Measurements from ENCODE around the gene ELOVL4.

The ELOVL4 gene

DNA sequence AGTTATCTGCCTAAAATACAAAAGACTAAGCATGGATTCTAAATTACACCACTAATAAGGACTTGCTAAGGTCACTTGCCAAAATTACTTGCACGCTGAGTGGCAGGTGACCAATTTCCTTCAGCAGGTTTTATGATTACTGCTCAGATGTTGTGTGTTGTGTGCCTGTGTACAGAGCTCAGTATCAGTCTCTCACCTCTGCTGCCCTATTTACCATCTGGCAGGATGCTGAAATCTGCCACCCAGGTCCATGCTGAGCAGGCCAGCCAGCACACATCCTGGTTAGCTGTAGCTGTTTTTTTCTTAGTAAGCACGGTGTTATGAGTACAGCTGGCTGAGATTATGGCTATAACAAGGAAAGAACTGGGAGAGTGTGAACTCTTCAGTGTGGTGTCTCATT, 34.0 kb downstream of the ELOVL4 start:
- in situ Hi-C loops (cut with HindIII; ENCODE audit: low sequenced_read_pairs): no loop called here

DNA sequence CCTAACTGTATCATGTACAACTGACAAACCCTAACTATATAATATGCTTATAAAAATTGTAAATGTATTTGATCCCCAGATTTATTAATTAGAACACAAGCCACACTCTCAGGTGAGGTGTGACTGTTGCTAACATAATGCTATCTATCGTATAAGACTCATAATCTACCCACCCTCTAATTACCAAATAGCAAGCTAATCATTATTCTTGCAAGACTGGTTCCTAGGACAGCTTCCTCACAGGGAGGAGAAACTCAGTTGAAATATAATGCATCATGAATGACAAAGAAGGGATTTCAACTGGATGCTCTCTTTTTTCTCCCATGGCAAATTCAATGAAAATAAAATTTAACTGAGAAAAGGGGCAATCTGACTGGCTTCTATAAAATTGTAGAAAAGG, 35.4 kb downstream of the ELOVL4 start:
- in situ Hi-C loops (cut with HindIII; ENCODE audit: low sequenced_read_pairs): no loop called here

GRCh38 chr6:79909517-79909916, 37.8 kb downstream of the ELOVL4 start:
- in situ Hi-C loops (cut with HindIII; ENCODE audit: low sequenced_read_pairs): no loop called here

DNA sequence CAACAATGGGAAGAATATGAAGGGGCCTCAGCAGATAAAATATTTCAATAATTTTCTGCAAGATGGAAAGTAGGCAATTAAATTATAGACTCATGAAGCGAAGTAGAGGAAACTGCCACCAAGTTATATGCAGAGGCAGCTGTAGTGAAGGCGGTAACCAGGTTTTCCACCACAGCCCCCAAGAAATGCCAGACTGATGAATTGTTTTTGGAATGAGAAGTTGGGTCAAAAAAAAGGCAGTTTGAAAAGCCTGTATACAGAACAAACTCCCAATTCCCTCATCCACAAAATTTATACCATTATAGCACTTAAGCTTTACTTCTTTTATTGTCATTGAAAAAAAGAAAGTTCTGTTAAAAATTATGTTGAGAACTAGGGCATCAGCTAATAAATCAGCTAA, 45.3 kb downstream of the ELOVL4 start:
- in situ Hi-C loops (cut with HindIII; ENCODE audit: low sequenced_read_pairs): no loop called here

DNA sequence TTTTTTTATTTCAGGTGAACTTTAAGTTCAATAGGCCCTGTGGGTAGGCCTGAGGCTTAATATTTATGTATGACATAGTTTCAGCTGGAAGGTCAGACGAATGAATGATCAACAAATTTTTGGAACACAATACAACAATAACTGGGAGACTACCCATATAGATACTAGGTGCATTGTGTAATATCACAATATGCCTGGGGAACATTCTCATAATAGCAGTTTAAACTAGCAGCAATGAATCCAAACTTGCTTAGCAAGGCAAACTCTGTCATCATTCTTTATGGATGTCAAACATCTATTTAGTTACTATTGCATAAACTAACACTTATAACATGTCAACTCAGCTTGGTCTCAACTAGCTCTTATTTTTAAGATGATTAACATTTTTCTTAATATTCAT, 49.3 kb downstream of the ELOVL4 start:
- in situ Hi-C loops (cut with HindIII; ENCODE audit: low sequenced_read_pairs): no loop called here

GRCh38 chr6:79896075-79896449, 51.3 kb downstream of the ELOVL4 start:
- in situ Hi-C loops (cut with HindIII; ENCODE audit: low sequenced_read_pairs): no loop called here

DNA sequence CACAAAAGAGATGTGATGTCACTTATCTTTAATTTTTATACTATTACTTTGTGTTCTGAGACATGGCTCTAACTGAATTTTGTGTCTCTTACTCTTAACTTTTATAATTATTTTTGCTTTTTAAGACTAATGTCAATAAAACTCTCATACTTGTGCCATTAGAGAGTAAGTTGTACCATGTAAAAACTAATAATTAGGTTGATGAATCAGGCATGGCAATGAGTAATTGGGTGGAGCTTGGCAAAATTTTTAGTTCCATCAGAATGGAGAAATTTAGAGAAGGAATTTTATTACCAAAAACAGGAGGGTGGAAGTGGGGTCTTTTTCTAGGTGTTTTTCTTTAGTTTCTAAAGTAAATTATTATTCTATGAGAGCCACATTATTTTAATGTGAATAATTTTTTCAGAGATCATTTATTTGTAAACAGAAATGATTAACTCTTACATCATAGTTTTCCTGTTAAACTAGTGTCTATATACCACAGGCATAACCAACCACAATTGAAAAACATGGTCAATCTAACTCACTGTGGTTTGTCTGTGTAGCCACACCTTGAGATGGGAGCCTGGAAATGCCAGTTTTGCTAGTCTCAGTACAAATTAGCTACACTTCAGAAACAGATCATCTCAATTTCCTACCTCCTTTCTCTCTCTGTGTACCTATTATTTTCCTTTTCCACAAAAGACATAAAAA, 51.8 kb downstream of the ELOVL4 start:
- in situ Hi-C loops (cut with HindIII; ENCODE audit: low sequenced_read_pairs): no loop called here

DNA sequence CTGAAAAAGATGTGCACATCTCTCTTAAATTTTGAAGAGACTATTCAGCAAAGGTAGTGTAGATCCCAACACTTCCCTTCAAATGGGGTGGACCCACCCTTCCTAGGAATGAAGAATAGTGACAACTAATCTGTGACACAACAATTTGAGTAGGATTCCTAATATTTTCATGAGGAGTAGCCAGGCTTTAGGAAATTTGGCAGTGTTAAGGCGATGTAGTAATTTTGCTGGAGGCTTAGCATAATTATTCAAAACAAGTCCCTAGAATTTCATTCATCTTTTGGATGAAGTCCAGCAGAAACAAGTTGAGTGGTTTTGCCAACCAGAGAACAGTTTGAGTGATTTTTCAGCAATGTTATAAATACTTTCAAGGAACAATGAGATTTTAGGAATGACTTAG, 52.4 kb downstream of the ELOVL4 start:
- in situ Hi-C loops (cut with HindIII; ENCODE audit: low sequenced_read_pairs): no loop called here

DNA sequence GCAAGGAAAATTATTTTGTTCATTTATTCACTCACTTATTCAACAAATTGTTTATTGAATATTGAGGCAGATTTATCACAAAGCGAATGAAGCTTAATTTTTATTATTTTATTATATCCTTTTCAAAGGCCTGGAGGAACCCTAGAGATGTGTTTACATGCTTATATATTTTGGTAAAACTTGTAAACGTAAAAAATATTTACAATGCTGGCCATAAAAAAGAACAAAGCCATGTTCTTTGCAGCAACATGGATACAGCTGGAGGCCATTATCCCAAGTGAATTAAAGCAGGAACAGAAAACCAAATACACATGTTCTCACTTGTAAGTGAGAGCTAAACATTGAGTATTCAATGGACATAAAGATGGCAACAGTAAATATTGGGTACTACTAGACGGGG, 58.8 kb downstream of the ELOVL4 start:
- in situ Hi-C loops (cut with HindIII; ENCODE audit: low sequenced_read_pairs): no loop called here

DNA sequence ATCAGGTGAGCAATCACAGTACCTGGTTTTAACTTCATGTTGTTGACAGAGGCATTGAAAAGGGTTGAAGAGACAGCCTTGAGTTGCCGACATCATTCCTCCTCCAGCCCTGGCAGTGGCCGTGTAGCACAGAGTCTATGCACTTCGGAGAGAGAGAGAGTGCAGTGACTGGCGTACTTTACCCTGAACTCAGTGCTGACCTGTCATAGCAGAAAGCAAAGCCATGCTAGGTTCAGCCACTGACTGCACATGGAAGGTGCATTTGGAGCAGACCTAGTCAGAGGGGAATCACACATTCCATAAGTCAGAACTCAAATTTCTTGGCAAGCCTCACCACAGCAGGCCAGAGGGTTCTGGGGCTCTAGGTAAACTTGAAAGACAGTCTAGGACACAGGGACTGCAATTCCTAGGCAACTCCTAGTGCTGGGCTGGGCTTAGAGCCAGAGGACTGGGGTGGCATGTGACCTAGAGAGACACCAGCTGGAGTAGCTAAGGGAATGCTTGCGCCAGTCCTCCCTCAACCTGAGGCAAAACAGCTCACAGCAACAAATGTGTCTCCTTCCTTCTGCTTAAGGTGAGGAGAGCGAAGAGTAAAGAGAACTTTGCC, 69.1 kb downstream of the ELOVL4 start:
- in situ Hi-C loops (cut with HindIII; ENCODE audit: low sequenced_read_pairs): no loop called here

- in situ Hi-C loops (cut with HindIII; ENCODE audit: low sequenced_read_pairs): no loop called here
Measured at GRCh38 chr6:79874531-79875134, 72.7 kb downstream of the ELOVL4 start.

GRCh38 chr6:79872986-79873385, 74.4 kb downstream of the ELOVL4 start:
- in situ Hi-C loops (cut with HindIII; ENCODE audit: low sequenced_read_pairs): no loop called here

- in situ Hi-C loops (cut with HindIII; ENCODE audit: low sequenced_read_pairs): no loop called here
Measured at GRCh38 chr6:79872303-79872702, 75.0 kb downstream of the ELOVL4 start.

GRCh38 chr6:79869600-79870084, 77.7 kb downstream of the ELOVL4 start:
- in situ Hi-C loops (cut with HindIII; ENCODE audit: low sequenced_read_pairs): no loop called here

- in situ Hi-C loops (cut with HindIII; ENCODE audit: low sequenced_read_pairs): no loop called here
Measured at GRCh38 chr6:79869184-79869583, 78.2 kb downstream of the ELOVL4 start.

DNA sequence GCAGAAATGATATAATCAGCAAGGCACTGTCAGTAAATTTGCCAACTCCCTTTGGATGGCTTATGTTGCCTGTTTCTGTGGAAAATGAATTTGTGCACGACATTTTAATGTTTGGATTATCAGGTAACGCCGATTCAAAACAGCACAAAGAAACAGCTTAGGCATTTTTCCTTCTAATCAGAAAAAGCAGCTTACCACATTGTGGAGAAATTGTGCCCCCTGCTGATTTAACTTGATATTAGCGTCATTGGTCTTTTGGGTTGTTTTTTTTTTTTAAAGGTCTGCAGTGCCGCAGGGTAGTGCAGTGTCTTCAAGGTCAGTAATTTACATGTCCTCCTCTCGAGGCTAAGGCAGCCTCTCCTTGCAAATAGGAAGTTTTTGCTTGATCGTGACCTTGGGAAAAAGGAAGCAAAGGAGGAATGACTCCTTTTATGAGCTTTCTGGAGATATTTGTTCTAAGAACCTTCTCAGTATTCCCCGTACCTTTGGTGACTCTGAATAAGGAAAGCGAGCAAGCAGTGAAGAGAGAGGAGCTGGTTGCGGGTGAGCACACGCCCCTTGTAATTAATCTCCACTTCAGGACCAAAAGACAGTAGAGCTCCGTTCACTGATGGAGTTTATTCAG, 79.1 kb downstream of the ELOVL4 start:
- in situ Hi-C loops (cut with HindIII; ENCODE audit: low sequenced_read_pairs): no loop called here
